Osteoblast (primary cell): ENCODE data around the gene DRD1. TPM values are rescaled to one million over a fixed set of nuclear protein-coding genes. Genes with fewer than 3 reads are reported as not detected.

Source experiments
- DNase-seq: peaks from one replicate; pipeline ENCODE4 v3.0.0; 2011; ENCODE audit warnings: low spot score, mixed read lengths; ENCODE audit not compliant: insufficient read length; ENCODE audit errors: missing footprints
- H2AFZ ChIP-seq: 2 replicates; pipeline ENCODE4 v1.6.0; 2011; ENCODE audit warnings: mild to moderate bottlenecking, low read length
- H3K27ac ChIP-seq: 2 replicates; pipeline ENCODE4 v1.5.1; 2011; ENCODE audit warnings: mild to moderate bottlenecking, low read depth, low read length, moderate library complexity
- H3K27me3 ChIP-seq: 2 replicates; pipeline ENCODE4 v1.6.0; 2012; ENCODE audit warnings: mild to moderate bottlenecking, control low read depth, inconsistent platforms, low read length, moderate library complexity; ENCODE audit not compliant: insufficient read depth
- H3K36me3 ChIP-seq: 2 replicates; pipeline ENCODE4 v1.5.1; 2011; ENCODE audit warnings: mild to moderate bottlenecking, low read length, control low read depth, moderate library complexity; ENCODE audit not compliant: insufficient read depth
- H3K4me1 ChIP-seq: 2 replicates; pipeline ENCODE4 v1.5.1; 2011; ENCODE audit warnings: mild to moderate bottlenecking, low read length, control low read depth, moderate library complexity; ENCODE audit not compliant: insufficient read depth
- H3K4me2 ChIP-seq: 2 replicates; pipeline ENCODE4 v1.6.0; 2011; ENCODE audit warnings: mild to moderate bottlenecking, low read length; ENCODE audit not compliant: insufficient read depth
- H3K4me3 ChIP-seq: fragments of 200-600 bp; sonication (generic); 3 replicates; pipeline ENCODE4 v1.5.1; 2012; ENCODE audit warnings: mild to moderate bottlenecking, low read length, inconsistent platforms; ENCODE audit not compliant: insufficient read depth
- H3K79me2 ChIP-seq: 2 replicates; pipeline ENCODE4 v1.6.0; 2012; ENCODE audit warnings: mild to moderate bottlenecking, low read length, control low read depth, inconsistent platforms; ENCODE audit not compliant: insufficient read depth
- H3K9me3 ChIP-seq: 2 replicates; pipeline ENCODE4 v1.5.1; 2011; ENCODE audit warnings: low read depth, low read length, control low read depth
- H4K20me1 ChIP-seq: 2 replicates; pipeline ENCODE4 v1.6.0; 2012; ENCODE audit warnings: mild to moderate bottlenecking, low read length, control low read depth; ENCODE audit not compliant: insufficient read depth
- total RNA-seq: library from RNA; depleted of rRNA; stranded (reverse); fragments of >200 nt; gene quantifications from 2 replicates; pipeline ENCODE4 v1.2.3, GENCODE V29; 2012
- TF ChIP-seq, protein P1 (sequence below): IDR thresholded peaks from 2 replicates; pipeline ENCODE4 v1.5.1; 2011; ENCODE audit warnings: mild to moderate bottlenecking, low read depth, low read length, moderate library complexity; ENCODE audit errors: extremely low read depth

DRD1 gene
- total RNA-seq, 1 donor = under 0.01 TPM

DNA sequence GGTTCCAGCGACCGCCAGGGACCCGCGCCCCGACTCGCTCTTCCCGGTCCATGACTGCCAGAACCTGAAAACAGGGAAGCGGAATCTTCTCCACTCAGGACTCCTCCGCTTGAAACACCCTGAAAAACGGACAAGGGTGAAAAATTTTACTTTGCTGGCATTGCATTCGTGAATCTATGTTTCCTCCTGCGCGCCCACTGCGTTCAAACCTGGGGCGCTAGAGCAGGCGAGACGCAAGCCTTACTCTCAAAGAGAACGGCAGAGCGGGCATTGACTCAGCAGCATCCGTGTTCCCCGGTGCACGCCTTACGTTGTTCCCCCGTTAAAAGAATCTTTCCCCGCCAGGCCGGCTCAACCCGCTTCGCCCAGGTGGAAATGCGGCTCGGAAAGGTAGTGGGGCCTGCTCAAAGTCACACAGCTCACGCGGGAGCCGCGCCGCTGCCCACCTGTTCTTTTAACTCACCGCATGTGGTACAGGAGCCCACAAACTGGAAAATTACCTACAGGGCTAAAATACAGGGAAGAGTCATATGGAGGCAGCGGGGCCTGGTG, 999 bp upstream of the DRD1 start:
- TF ChIP-seq, protein P1, sequence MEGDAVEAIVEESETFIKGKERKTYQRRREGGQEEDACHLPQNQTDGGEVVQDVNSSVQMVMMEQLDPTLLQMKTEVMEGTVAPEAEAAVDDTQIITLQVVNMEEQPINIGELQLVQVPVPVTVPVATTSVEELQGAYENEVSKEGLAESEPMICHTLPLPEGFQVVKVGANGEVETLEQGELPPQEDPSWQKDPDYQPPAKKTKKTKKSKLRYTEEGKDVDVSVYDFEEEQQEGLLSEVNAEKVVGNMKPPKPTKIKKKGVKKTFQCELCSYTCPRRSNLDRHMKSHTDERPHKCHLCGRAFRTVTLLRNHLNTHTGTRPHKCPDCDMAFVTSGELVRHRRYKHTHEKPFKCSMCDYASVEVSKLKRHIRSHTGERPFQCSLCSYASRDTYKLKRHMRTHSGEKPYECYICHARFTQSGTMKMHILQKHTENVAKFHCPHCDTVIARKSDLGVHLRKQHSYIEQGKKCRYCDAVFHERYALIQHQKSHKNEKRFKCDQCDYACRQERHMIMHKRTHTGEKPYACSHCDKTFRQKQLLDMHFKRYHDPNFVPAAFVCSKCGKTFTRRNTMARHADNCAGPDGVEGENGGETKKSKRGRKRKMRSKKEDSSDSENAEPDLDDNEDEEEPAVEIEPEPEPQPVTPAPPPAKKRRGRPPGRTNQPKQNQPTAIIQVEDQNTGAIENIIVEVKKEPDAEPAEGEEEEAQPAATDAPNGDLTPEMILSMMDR = no peak
- no peak overlapping the region for H3K4me3 ChIP-seq

DNA sequence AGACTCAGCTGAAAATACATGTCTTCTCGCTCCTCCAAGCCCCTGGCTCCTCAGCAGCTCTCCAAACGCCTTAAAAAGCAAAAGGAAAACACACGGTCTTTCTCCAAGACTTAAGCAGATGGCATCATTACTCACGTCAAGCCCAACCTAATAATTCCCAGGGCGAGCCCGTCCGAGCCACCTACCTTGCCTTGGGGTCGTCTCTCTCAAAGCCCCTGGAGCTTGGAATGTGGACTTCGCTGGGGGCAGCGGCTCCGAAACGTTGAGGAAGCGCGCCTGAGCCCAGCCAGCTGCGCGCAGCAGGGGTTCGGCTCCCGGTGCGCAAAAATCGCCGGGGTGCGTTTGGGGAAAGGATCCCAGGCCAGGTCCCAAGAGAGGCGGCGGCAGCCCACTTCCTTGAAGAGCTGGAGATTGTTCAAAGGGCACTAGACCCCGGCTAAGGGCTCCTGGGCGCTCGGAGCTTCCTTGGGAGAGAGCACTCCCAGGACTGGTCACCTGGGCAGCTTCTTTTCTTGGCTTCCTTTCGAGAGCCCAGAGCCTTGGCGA, 395 bp downstream of the DRD1 start:
- H3K4me3 ChIP-seq = no peak overlapping the region
- H3K9me3 ChIP-seq = no peaks in the 10 kb centered on the region
- H3K27me3 ChIP-seq = peaks cover 8% of the 10 kb centered on the region
- H3K79me2 ChIP-seq = no peaks in the 10 kb centered on the region
- no peak overlapping the region for H2AFZ ChIP-seq
- H3K36me3 ChIP-seq = no peaks in the 10 kb centered on the region
- H4K20me1 ChIP-seq = no peaks in the 10 kb centered on the region
- no peak overlapping the region for H3K4me2 ChIP-seq
- no peak overlapping the region for H3K27ac ChIP-seq
- DNase-seq = peak; percentile 91
- H3K4me1 ChIP-seq = no peaks in the 10 kb centered on the region
- TF ChIP-seq, protein P1 = no peak

More for the DNA sequence above, 999 bp upstream of the DRD1 start:
- H4K20me1 ChIP-seq = no peaks in the 10 kb centered on the region
- DNase-seq = no peak
- H3K4me1 ChIP-seq = no peaks in the 10 kb centered on the region
- H3K27ac ChIP-seq = no peak overlapping the region
- H3K4me2 ChIP-seq = peak overlapping the region; percentile 13
- H2AFZ ChIP-seq = no peak overlapping the region
- H3K79me2 ChIP-seq = no peaks in the 10 kb centered on the region
- peaks cover 10% of the 10 kb centered on the region for H3K27me3 ChIP-seq
- no peaks in the 10 kb centered on the region for H3K9me3 ChIP-seq
- H3K36me3 ChIP-seq = no peaks in the 10 kb centered on the region

DNA sequence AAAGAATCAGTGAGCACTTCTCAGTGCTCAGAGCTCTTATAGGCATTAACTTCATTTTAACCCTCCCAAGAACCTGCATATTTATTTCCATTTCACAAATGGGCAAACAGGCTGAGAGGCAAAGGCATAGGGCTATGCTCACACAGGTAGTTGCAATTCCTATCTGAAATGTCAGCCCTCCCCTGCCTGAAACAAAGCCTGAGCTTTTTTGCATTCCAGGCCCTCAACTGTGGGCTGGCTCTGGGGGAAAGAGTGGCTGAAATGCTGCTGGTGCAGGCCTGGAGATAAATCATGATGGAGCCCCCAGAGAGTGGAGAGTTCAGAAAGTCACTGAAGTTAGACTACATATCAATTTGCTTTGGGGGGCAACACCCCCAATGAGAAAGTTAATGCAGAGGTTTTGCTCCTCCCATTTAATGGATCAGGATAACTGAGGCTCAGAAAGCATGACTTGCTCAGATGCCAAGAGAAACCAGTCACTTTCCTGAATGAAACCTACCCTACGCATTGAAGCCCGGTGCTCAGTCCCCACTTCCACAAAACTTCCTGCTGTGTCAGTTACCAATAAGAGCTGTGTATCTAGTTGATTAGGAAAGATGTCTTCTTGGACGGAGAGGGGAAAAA, 5.6 kb downstream of the DRD1 start:
- Histone ChIP-seq H2AFZ (no peak overlapping the region), H3K27me3 (peaks cover 2% of the 10 kb centered on the region), H3K9me3 (no peaks in the 10 kb centered on the region), H3K27ac (no peak overlapping the region), H3K36me3 (no peaks in the 10 kb centered on the region), H4K20me1 (no peaks in the 10 kb centered on the region), H3K4me3 (no peak overlapping the region), H3K4me1 (no peaks in the 10 kb centered on the region), H3K79me2 (no peaks in the 10 kb centered on the region), H3K4me2 (no peak overlapping the region)
- DNase-seq = no peak
- TF ChIP-seq, protein P1 = no peak

DNA sequence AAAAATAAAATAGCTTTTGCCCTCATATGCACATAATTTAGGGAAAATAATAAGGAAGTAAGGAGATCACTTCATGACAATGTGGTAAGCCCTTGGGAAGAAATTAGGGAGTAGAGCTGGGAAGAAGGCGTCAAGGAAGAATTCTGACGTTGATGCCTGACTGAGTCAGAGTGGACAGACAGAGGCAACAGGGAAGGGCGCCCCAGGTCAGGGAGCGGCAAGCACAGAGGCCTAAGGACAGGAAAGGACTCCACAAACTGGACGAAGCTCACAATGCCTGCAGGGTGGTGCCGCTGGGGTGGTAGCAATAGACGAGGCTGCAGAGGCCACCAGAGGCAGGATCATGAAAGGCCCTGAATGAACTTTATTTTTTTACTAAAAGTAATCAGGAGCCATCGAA, 7.6 kb downstream of the DRD1 start:
- H3K79me2 ChIP-seq = no peaks in the 10 kb centered on the region
- no peaks in the 10 kb centered on the region for H4K20me1 ChIP-seq
- no peak for DNase-seq
- no peak overlapping the region for H3K27ac ChIP-seq
- H3K4me2 ChIP-seq = no peak overlapping the region
- no peaks in the 10 kb centered on the region for H3K27me3 ChIP-seq
- no peaks in the 10 kb centered on the region for H3K36me3 ChIP-seq
- H3K4me1 ChIP-seq = no peaks in the 10 kb centered on the region
- no peak overlapping the region for H2AFZ ChIP-seq
- H3K4me3 ChIP-seq = no peak overlapping the region
- TF ChIP-seq, protein P1 = no peak
- no peaks in the 10 kb centered on the region for H3K9me3 ChIP-seq
